ENCODE data around the gene PTER. TPM values are rescaled to one million over a fixed set of nuclear protein-coding genes. Genes with fewer than 3 reads are reported as not detected.

PTER gene
- total and polyA plus RNA-seq, 2 of the 4 experiments (the other 2 are of a cell fraction), result 1.9 to 5.0 TPM

GRCh38 chr10:16470747-16471146, 33.9 kb downstream of the PTER start:
- no peak overlapping the region for H2AFZ ChIP-seq (replicated peaks; ENCODE audit: low read length, poor library complexity)
- H2AK9ac ChIP-seq (replicated peaks; ENCODE audit: low read depth, low read length, poor library complexity), result no peak overlapping the region
- in situ Hi-C loops (cut with MboI; ENCODE audit: low sequenced_read_pairs) (no loop called here), dilution Hi-C loops (cut with HindIII; ENCODE audit: low sequenced_read_pairs, unreplicated experiment) (no loop called here), intact Hi-C loops (cut with micrococcal nuclease) (no loop called here)
- H2BK15ac ChIP-seq (ENCODE audit: low read depth, low read length), result no peak overlapping the region
- H2BK5ac ChIP-seq (ENCODE audit: low read depth, low read length, poor library complexity, severe bottlenecking), result no peak overlapping the region
- no peak overlapping the region for H3K9ac ChIP-seq (ENCODE audit: low read depth, low read length)
- WGBS, 2 experiments (ENCODE audit: extremely low coverage in 2 of 2, insufficient read length in 1 of 2), result 50% methylated on average over 1 of the region's 5 CpGs; no CpG with 5 or more reads in 1 of the 2 experiments
- H4K5ac ChIP-seq (ENCODE audit: low read depth, low read length), result no peak overlapping the region
- no peak overlapping the region for H3K4ac ChIP-seq (ENCODE audit: low read depth, low read length)
- H3K79me1 ChIP-seq (ENCODE audit: low read depth in 1 of 2, low read length in 2 of 2), result no peaks in the 10 kb centered on the region
- H3K4me3 ChIP-seq (ENCODE audit: insufficient read depth, low read depth, low read length), result no peak overlapping the region
- no peaks in the 10 kb centered on the region for H3K4me1 ChIP-seq (ENCODE audit: control insufficient read depth, insufficient read depth, low read length)
- no peaks in the 10 kb centered on the region for H3K27me3 ChIP-seq (ENCODE audit: control insufficient read depth, insufficient read depth, low read length)
- no peak for ATAC-seq (ENCODE audit: low read depth)
- H4K20me1 ChIP-seq (ENCODE audit: insufficient read depth, low read length), result no peaks in the 10 kb centered on the region
- POLR2A ChIA-PET (ENCODE audit: unreplicated experiment), result no interaction called here
- no peaks in the 10 kb centered on the region for H3K9me3 ChIP-seq (ENCODE audit: control insufficient read depth, insufficient read depth, low read length)
- no peak overlapping the region for H3K27ac ChIP-seq (ENCODE audit: insufficient read depth, low read length)
- DNase-seq, result no peak
- no peak overlapping the region for H4K8ac ChIP-seq (ENCODE audit: low read depth in 2 of 2, low read length in 2 of 2)
- no peak for TF ChIP-seq FOS (IDR thresholded peaks at IDR 0.05; ENCODE audit: low read depth, low read length)
- no peak for TF ChIP-seq SMC3 (IDR thresholded peaks at IDR 0.05; ENCODE audit: low read depth, low read length)
- no peak for TF ChIP-seq CHD1 (IDR thresholded peaks at IDR 0.05; ENCODE audit: low read depth, low read length)
- no peak for TF ChIP-seq ELK1 (IDR thresholded peaks at IDR 0.05; ENCODE audit: borderline replicate concordance, low read depth, low read length)
- TF ChIP-seq, protein P1, sequence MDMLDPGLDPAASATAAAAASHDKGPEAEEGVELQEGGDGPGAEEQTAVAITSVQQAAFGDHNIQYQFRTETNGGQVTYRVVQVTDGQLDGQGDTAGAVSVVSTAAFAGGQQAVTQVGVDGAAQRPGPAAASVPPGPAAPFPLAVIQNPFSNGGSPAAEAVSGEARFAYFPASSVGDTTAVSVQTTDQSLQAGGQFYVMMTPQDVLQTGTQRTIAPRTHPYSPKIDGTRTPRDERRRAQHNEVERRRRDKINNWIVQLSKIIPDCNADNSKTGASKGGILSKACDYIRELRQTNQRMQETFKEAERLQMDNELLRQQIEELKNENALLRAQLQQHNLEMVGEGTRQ (IDR thresholded peaks at IDR 0.05; ENCODE audit: low read depth, low read length), result no peak
- no peak for TF ChIP-seq RAD21 (IDR thresholded peaks at IDR 0.05; ENCODE audit: low read length)
- no peak for TF ChIP-seq CEBPB (IDR thresholded peaks at IDR 0.05; ENCODE audit: low read depth, low read length)
- TF ChIP-seq MAZ (IDR thresholded peaks at IDR 0.05; ENCODE audit: borderline replicate concordance, low read depth, low read length), result no peak
- TF ChIP-seq BHLHE40 (IDR thresholded peaks at IDR 0.05; ENCODE audit: low read depth, low read length), result no peak
- TF ChIP-seq RFX5 (IDR thresholded peaks at IDR 0.05; ENCODE audit: low read depth, low read length), result no peak
- TF ChIP-seq POLR2A (IDR thresholded peaks at IDR 0.05; ENCODE audit: low read depth, low read length), result no peak
- TF ChIP-seq, protein P2, sequence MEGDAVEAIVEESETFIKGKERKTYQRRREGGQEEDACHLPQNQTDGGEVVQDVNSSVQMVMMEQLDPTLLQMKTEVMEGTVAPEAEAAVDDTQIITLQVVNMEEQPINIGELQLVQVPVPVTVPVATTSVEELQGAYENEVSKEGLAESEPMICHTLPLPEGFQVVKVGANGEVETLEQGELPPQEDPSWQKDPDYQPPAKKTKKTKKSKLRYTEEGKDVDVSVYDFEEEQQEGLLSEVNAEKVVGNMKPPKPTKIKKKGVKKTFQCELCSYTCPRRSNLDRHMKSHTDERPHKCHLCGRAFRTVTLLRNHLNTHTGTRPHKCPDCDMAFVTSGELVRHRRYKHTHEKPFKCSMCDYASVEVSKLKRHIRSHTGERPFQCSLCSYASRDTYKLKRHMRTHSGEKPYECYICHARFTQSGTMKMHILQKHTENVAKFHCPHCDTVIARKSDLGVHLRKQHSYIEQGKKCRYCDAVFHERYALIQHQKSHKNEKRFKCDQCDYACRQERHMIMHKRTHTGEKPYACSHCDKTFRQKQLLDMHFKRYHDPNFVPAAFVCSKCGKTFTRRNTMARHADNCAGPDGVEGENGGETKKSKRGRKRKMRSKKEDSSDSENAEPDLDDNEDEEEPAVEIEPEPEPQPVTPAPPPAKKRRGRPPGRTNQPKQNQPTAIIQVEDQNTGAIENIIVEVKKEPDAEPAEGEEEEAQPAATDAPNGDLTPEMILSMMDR (conservative IDR thresholded peaks at IDR 0.05; ENCODE audit: low read depth, low read length), result no peak
- TF ChIP-seq MAFK (IDR thresholded peaks at IDR 0.05; ENCODE audit: low read depth, low read length), result no peak
- TF ChIP-seq MXI1 (IDR thresholded peaks at IDR 0.05; ENCODE audit: borderline replicate concordance, low read depth, low read length), result no peak
- TF ChIP-seq NFE2L2 (IDR thresholded peaks at IDR 0.05; ENCODE audit: low read depth, low read length), result no peak
- H2AK5ac ChIP-seq (ENCODE audit: low read depth, low read length), result no peak overlapping the region
- no peak overlapping the region for H3K56ac ChIP-seq (ENCODE audit: extremely low read depth, insufficient read depth, low read length)
- H3K36me3 ChIP-seq (ENCODE audit: control insufficient read depth, insufficient read depth, low read length), result no peaks in the 10 kb centered on the region
- H4K91ac ChIP-seq (ENCODE audit: insufficient read depth, low read depth, low read length), result no peak overlapping the region
- CTCF ChIA-PET, result no interaction called here
- H3K14ac ChIP-seq (replicated peaks; ENCODE audit: low read depth, low read length), result no peak overlapping the region
- H3K9me1 ChIP-seq (ENCODE audit: insufficient read depth, low read length), result no peaks in the 10 kb centered on the region
- no peak overlapping the region for H2BK120ac ChIP-seq (ENCODE audit: low read depth, low read length)
- no peak overlapping the region for H2BK20ac ChIP-seq (ENCODE audit: low read depth, low read length)
- H3K23ac ChIP-seq (ENCODE audit: low read depth, low read length), result no peak overlapping the region
- no peak overlapping the region for H3K18ac ChIP-seq (ENCODE audit: low read depth, low read length)
- H3K4me2 ChIP-seq (ENCODE audit: low read depth, low read length), result no peak overlapping the region
- BruUV-seq (replicated peaks), result no TSS peak
